Cortex of kidney (tissue), 1 donor: ENCODE results near the gene PIM1.
"Not testable (repeated sequence)": the region's sequence is repeated elsewhere in the genome, so short reads cannot be mapped to it uniquely, and the experiment has no call there.

Experiments
- DNase-seq: peaks from one replicate; lab custom pipeline; 2025; lab: John Stamatoyannopoulos, UW

Gene PIM1

DNA sequence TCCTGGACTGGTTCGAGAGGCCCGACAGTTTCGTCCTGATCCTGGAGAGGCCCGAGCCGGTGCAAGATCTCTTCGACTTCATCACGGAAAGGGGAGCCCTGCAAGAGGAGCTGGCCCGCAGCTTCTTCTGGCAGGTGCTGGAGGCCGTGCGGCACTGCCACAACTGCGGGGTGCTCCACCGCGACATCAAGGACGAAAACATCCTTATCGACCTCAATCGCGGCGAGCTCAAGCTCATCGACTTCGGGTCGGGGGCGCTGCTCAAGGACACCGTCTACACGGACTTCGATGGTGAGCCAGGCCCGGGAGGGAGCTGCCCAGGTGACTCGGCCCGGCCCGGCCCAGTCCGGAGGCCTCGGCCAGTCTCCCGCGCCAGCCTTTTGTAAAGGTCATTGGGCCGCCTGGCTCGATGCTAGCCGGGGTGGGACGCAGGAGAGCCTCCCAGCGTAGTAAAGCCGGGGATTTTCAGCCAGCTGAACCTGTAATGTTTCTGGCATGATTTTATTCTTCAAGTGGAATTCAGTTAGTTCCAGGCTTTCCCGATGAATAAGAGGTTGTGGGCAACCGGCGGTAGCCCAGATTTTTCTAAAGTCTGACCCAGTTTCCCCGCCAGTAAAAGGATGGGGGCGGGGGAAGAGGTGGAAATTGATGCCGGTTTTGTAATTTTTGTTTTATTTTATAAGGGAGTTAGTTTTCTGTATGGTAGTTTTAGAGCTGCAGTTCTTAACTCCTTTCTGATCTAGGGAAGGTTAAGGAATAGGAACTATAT lies 1.4 kb downstream of the PIM1 start:
- DNase-seq = no peak

- DNase-seq = no peak
Observed at GRCh38 chr6:37171970-37172812, 2.2 kb downstream of the PIM1 start.

DNA sequence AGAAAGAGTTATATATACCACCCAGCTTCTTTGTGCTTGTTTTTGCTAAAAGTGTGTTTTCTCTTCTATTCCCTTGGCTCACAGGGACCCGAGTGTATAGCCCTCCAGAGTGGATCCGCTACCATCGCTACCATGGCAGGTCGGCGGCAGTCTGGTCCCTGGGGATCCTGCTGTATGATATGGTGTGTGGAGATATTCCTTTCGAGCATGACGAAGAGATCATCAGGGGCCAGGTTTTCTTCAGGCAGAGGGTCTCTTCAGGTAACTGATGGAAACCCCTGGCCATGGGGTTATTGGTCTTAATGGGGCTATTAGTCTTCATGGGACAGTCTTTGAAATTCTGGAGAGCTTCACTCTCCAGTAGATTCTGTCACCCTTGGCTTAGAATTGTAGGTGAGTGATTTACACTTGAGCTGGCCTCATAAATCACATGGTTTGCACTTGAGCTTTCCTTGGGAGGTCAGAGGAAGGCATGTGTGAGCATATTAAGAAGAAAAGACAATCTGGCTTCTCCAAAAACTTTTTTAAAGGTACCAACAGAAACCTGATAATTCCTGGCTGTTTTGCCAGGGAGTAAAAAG lies 3.0 kb downstream of the PIM1 start:
- DNase-seq = no peak

DNA sequence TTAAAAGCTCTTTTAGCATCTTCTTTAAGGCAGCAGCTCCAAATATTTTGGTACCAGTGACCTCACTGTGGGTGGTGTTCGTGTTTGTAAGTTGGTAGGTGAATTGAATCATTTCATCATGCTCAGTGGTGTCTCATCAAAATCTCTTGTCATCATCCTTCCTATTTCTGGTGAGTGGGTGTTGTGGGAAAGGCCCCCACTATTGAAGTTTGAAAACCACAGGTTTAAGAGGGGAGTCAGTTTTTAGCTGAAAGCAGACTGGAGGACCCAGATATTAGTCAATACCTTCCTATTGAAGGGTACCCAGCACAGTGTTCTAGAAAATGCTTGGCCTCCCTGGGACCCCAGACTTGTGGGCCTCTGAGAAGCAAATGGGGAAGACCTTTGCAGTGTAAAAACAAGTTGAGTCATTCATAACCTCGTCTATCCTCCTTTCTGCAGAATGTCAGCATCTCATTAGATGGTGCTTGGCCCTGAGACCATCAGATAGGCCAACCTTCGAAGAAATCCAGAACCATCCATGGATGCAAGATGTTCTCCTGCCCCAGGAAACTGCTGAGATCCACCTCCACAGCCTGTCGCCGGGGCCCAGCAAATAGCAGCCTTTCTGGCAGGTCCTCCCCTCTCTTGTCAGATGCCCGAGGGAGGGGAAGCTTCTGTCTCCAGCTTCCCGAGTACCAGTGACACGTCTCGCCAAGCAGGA lies 3.7 kb downstream of the PIM1 start:
- no peak for DNase-seq

GRCh38 chr6:37174196-37174514 lies 4.2 kb downstream of the PIM1 start:
- no peak for DNase-seq

- DNase-seq = no peak
Observed at GRCh38 chr6:37174515-37175331, 4.8 kb downstream of the PIM1 start.

GRCh38 chr6:37175332-37176267 lies 5.6 kb downstream of the PIM1 start:
- DNase-seq = no peak

GRCh38 chr6:37176268-37177076 lies 6.5 kb downstream of the PIM1 start:
- DNase-seq = no peak

DNA sequence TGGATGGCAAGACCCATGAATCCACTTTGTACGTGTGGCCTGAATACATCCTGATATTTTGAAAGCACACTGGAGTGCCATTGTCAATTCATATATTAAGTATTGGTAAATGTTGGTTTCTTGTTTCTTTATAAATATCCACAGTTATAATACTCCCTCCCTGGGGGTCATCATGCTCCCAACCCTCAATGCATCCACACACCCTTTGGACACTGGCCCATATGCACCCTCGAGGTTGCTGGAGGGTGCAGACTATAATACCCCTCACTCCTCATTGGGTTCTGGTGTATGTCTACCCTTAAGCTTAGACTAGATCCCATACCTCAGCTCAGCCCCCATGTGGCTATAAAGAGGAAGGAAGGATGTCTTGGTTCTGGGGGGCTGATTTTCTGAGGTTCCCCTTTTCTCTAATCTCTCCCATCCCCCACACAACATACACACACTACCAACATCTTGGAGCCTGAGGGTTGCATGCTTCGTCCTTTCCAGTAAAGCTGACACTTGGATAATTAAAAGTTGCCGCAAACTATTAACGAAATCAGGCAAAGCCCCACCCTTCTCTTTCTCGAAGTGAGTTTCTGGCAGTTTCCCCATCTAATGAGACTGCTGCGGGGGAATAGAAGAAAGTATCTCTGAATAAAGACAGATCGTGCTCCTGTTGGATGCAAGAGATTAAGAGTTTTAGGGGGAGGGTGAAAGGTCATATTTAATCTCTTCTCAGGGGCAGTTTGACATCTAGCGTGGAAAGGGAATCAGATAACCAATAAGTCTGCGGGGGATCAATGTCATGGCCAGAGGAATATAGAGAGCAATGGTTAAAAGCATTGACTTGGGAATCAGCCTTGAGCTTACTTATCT lies 7.4 kb downstream of the PIM1 start:
- no peak for DNase-seq

DNA sequence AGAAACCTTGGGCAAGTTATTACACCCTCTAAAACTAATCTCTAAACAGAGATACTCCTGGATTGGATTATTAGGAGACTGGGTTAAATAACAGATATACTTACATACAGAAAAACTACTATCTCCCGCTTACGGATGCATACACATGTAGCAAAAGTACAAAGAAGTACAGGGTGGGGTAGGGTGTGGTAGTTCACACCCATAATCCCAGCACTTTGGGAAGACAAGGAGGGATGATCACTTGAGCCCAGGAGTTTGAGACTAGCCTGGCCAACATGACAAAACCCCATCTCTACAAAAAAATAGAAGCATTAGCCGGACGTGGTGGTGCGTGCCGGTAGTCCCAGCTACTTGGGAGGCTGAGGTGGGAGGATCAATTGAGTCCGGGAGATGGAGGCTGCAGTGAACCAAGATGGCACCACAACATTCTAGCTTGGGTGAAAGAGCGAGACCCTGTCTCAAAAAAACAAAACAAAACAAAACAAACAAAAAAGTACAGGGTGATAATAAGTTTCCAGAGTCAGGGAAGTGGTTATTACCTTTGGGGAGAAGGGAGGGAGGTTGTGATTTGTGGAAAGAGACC lies 8.1 kb downstream of the PIM1 start:
- no peak for DNase-seq

- no peak for DNase-seq
Observed at GRCh38 chr6:37180075-37180474, 10.1 kb downstream of the PIM1 start.

- DNase-seq = not testable (repeated sequence)
Observed at GRCh38 chr6:37180610-37181009, 10.7 kb downstream of the PIM1 start.

DNA sequence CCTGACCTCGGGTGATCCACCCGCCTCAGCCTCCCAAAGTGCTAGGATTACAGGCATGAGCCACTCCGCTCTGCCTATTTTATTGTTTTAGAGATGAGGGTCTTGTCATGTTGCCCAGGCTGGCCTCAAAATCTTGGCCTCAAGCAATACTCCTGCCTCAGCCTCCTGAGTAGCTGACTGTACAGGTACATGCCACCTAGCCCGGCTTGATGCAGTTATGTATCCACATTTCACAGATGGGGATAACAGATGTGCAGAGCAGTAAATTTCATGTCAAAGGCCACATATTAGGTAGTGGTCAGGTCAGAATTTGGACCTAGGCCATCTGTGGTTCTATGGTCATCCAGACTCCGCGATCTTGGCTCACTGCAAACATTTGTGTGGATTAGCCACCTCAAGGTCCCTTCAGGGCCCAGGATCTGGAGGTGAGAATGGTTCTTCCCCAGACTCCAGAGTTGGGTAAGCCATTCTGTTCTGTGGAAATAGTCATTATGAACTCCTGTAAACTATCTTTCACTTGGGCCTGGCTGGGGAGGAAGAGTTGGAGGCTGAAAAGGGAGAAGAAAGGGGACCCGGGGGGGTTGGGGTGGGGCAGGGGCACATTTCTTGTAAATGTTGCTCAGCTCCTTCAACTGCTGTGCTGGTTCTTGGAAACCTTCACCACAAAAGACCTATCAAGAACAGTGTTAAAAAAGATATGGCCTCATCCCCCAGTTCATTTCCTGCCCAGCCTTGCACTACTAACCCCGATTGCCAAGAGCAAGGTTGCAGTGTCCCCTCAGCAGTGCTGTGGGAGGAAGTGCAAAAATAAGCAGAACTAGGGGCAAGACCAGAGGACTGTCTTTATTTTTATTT lies 13.0 kb downstream of the PIM1 start:
- DNase-seq = no peak

- DNase-seq = not testable (repeated sequence)
Observed at GRCh38 chr6:37185949-37186720, 16.2 kb downstream of the PIM1 start.

- DNase-seq = no peak
Observed at GRCh38 chr6:37187321-37188022, 17.5 kb downstream of the PIM1 start.

- no peak for DNase-seq
Observed at GRCh38 chr6:37188962-37189510, 19.1 kb downstream of the PIM1 start.
